ENCODE data around the gene WHRN.

WHRN gene

GRCh38 chr9:114399381-114399780 is 105.9 kb downstream of the WHRN start:
- Histone ChIP-seq H2AFZ (ENCODE audit: insufficient read depth, low read length, poor library complexity) (no peak overlapping the region), H3K36me3 (ENCODE audit: control insufficient read depth in 1 of 2, insufficient read depth in 2 of 2, low read length in 2 of 2) (peaks cover 3 to 7% of the 10 kb centered on the region in 2 experiments), H3K9ac (ENCODE audit: low read length) (no peak overlapping the region), H2AK5ac (ENCODE audit: low read length) (no peak overlapping the region), H3K4me2 (ENCODE audit: low read length) (no peak overlapping the region), H2BK5ac (ENCODE audit: low read depth, low read length, poor library complexity) (no peak overlapping the region), H3K27ac (ENCODE audit: low read depth, low read length) (no peak overlapping the region), H3K4me3 (ENCODE audit: low read depth, low read length) (no peak overlapping the region), H2BK120ac (ENCODE audit: insufficient read depth, low read length, poor library complexity) (no peak overlapping the region), H3K79me2 (ENCODE audit: control insufficient read depth, insufficient read depth, low read length, poor library complexity) (peaks cover 2% of the 10 kb centered on the region), H3K18ac (ENCODE audit: low read length) (no peak overlapping the region), H4K12ac (ENCODE audit: low read depth, low read length) (no peak overlapping the region), H4K8ac (ENCODE audit: low read depth, low read length) (no peak overlapping the region), H2BK12ac (ENCODE audit: low read length) (no peak overlapping the region), H3K14ac (ENCODE audit: low read length) (no peak overlapping the region), H3K4ac (ENCODE audit: low read depth, low read length) (no peak overlapping the region), H3K4me1 (ENCODE audit: control insufficient read depth in 1 of 2, insufficient read depth in 2 of 2, low read length in 2 of 2) (peaks cover 24 to 25% of the 10 kb centered on the region in 2 experiments), H3K9me3 (ENCODE audit: insufficient read depth, low read depth, low read length) (no peaks in the 10 kb centered on the region), H4K91ac (ENCODE audit: low read depth, low read length) (no peak overlapping the region), H3K27me3 (ENCODE audit: insufficient read depth, low read length) (no peaks in the 10 kb centered on the region), H3K79me1 (ENCODE audit: low read length) (peaks cover 10% of the 10 kb centered on the region), H3K23ac (ENCODE audit: low read length) (no peak overlapping the region)
- DNase-seq = peak in 1 of 2 donors; percentile 22
- no CpG with 5 or more reads among the region's 4 CpGs for WGBS (ENCODE audit: extremely low coverage, insufficient coverage, insufficient read length)

- Histone ChIP-seq H3K36me3 (ENCODE audit: control insufficient read depth in 1 of 2, insufficient read depth in 2 of 2, low read length in 2 of 2) (peaks cover 3 to 6% of the 10 kb centered on the region in 2 experiments), H4K91ac (ENCODE audit: low read depth, low read length) (peak overlapping the region; percentile 80), H2BK120ac (ENCODE audit: insufficient read depth, low read length, poor library complexity) (peak overlapping the region; percentile 44), H3K79me2 (ENCODE audit: control insufficient read depth, insufficient read depth, low read length, poor library complexity) (peaks cover 2% of the 10 kb centered on the region), H3K18ac (ENCODE audit: low read length) (peak overlapping the region; percentile 88), H3K27ac (ENCODE audit: low read depth, low read length) (peak overlapping the region; percentile 7), H4K12ac (ENCODE audit: low read depth, low read length) (peak overlapping the region; percentile 45), H2AFZ (ENCODE audit: insufficient read depth, low read length, poor library complexity) (peak overlapping the region; percentile 32), H3K4me1 (ENCODE audit: control insufficient read depth in 1 of 2, insufficient read depth in 2 of 2, low read length in 2 of 2) (peaks cover 24 to 25% of the 10 kb centered on the region in 2 experiments), H2BK12ac (ENCODE audit: low read length) (peak overlapping the region; percentile 10), H2BK5ac (ENCODE audit: low read depth, low read length, poor library complexity) (peak overlapping the region; percentile 14), H4K8ac (ENCODE audit: low read depth, low read length) (peak overlapping the region; percentile 70), H3K4ac (ENCODE audit: low read depth, low read length) (peak overlapping the region; percentile 22), H3K9me3 (ENCODE audit: insufficient read depth, low read depth, low read length) (no peaks in the 10 kb centered on the region), H3K4me3 (ENCODE audit: low read depth, low read length) (peak overlapping the region; percentile 89), H2AK5ac (ENCODE audit: low read length) (no peak overlapping the region), H3K79me1 (ENCODE audit: low read length) (peaks cover 10% of the 10 kb centered on the region), H3K9ac (ENCODE audit: low read length) (no peak overlapping the region), H3K23ac (ENCODE audit: low read length) (no peak overlapping the region), H3K4me2 (ENCODE audit: low read length) (peak overlapping the region; percentile 83), H3K27me3 (ENCODE audit: insufficient read depth, low read length) (no peaks in the 10 kb centered on the region), H3K14ac (ENCODE audit: low read length) (peak overlapping the region; percentile 63)
- WGBS (ENCODE audit: extremely low coverage, insufficient coverage, insufficient read length) = no CpG with 5 or more reads among the region's 66 CpGs
- peak; percentile 95 to 98 for DNase-seq
Observed at GRCh38 chr9:114397848-114398605, 107.2 kb downstream of the WHRN start.

- H2AK5ac ChIP-seq (ENCODE audit: low read length) = no peak overlapping the region
Observed at GRCh38 chr9:114397219-114397847, 107.9 kb downstream of the WHRN start.

GRCh38 chr9:114396558-114397218 is 108.6 kb downstream of the WHRN start:
- Histone ChIP-seq H3K4me2 (ENCODE audit: low read length) (no peak overlapping the region), H3K27me3 (ENCODE audit: insufficient read depth, low read length) (no peaks in the 10 kb centered on the region), H2BK12ac (ENCODE audit: low read length) (no peak overlapping the region), H3K14ac (ENCODE audit: low read length) (no peak overlapping the region), H3K79me2 (ENCODE audit: control insufficient read depth, insufficient read depth, low read length, poor library complexity) (peaks cover 2% of the 10 kb centered on the region), H2BK120ac (ENCODE audit: insufficient read depth, low read length, poor library complexity) (no peak overlapping the region), H3K9ac (ENCODE audit: low read length) (no peak overlapping the region), H2BK5ac (ENCODE audit: low read depth, low read length, poor library complexity) (no peak overlapping the region), H4K8ac (ENCODE audit: low read depth, low read length) (no peak overlapping the region), H3K9me3 (ENCODE audit: insufficient read depth, low read depth, low read length) (no peaks in the 10 kb centered on the region), H4K12ac (ENCODE audit: low read depth, low read length) (no peak overlapping the region), H4K91ac (ENCODE audit: low read depth, low read length) (no peak overlapping the region), H3K18ac (ENCODE audit: low read length) (no peak overlapping the region), H3K79me1 (ENCODE audit: low read length) (peaks cover 10% of the 10 kb centered on the region), H3K36me3 (ENCODE audit: control insufficient read depth in 1 of 2, insufficient read depth in 2 of 2, low read length in 2 of 2) (no peaks in the 10 kb centered on the region), H3K4me3 (ENCODE audit: low read depth, low read length) (no peak overlapping the region), H2AFZ (ENCODE audit: insufficient read depth, low read length, poor library complexity) (no peak overlapping the region), H3K4ac (ENCODE audit: low read depth, low read length) (no peak overlapping the region), H3K23ac (ENCODE audit: low read length) (no peak overlapping the region), H3K4me1 (ENCODE audit: control insufficient read depth in 1 of 2, insufficient read depth in 2 of 2, low read length in 2 of 2) (peaks cover 24 to 25% of the 10 kb centered on the region in 2 experiments), H2AK5ac (ENCODE audit: low read length) (no peak overlapping the region), H3K27ac (ENCODE audit: low read depth, low read length) (no peak overlapping the region)
- DNase-seq = no peak
- WGBS (ENCODE audit: extremely low coverage, insufficient coverage, insufficient read length) = no CpG with 5 or more reads among the region's 16 CpGs

More at GRCh38 chr9:114397219-114397847, 107.9 kb downstream of the WHRN start:
- peak overlapping the region; percentile 59 for H3K18ac ChIP-seq (ENCODE audit: low read length)
- no peaks in the 10 kb centered on the region for H3K36me3 ChIP-seq (ENCODE audit: control insufficient read depth in 1 of 2, insufficient read depth in 2 of 2, low read length in 2 of 2)
- peaks cover 2% of the 10 kb centered on the region for H3K79me2 ChIP-seq (ENCODE audit: control insufficient read depth, insufficient read depth, low read length, poor library complexity)
- peak overlapping the region; percentile 53 for H3K4me3 ChIP-seq (ENCODE audit: low read depth, low read length)
- no CpG with 5 or more reads among the region's 14 CpGs for WGBS (ENCODE audit: extremely low coverage, insufficient coverage, insufficient read length)
- H4K8ac ChIP-seq (ENCODE audit: low read depth, low read length) = no peak overlapping the region
- no peak overlapping the region for H3K23ac ChIP-seq (ENCODE audit: low read length)
- H2BK12ac ChIP-seq (ENCODE audit: low read length) = no peak overlapping the region
- peaks cover 24 to 25% of the 10 kb centered on the region in 2 experiments for H3K4me1 ChIP-seq (ENCODE audit: control insufficient read depth in 1 of 2, insufficient read depth in 2 of 2, low read length in 2 of 2)
- no peaks in the 10 kb centered on the region for H3K9me3 ChIP-seq (ENCODE audit: insufficient read depth, low read depth, low read length)
- peak overlapping the region; percentile 55 for H3K14ac ChIP-seq (ENCODE audit: low read length)
- H4K91ac ChIP-seq (ENCODE audit: low read depth, low read length) = peak overlapping the region; percentile 60
- H3K27ac ChIP-seq (ENCODE audit: low read depth, low read length) = no peak overlapping the region
- no peak overlapping the region for H2BK120ac ChIP-seq (ENCODE audit: insufficient read depth, low read length, poor library complexity)
- peaks cover 10% of the 10 kb centered on the region for H3K79me1 ChIP-seq (ENCODE audit: low read length)
- no peak overlapping the region for H4K12ac ChIP-seq (ENCODE audit: low read depth, low read length)
- peak overlapping the region; percentile 83 for H3K4me2 ChIP-seq (ENCODE audit: low read length)
- H2AFZ ChIP-seq (ENCODE audit: insufficient read depth, low read length, poor library complexity) = peak overlapping the region; percentile 20
- no peaks in the 10 kb centered on the region for H3K27me3 ChIP-seq (ENCODE audit: insufficient read depth, low read length)
- no peak overlapping the region for H3K9ac ChIP-seq (ENCODE audit: low read length)
- peak overlapping the region; percentile 16 for H3K4ac ChIP-seq (ENCODE audit: low read depth, low read length)
- no peak overlapping the region for H2BK5ac ChIP-seq (ENCODE audit: low read depth, low read length, poor library complexity)
- DNase-seq = no peak

Data from trophoblast cell (in vitro differentiated cells and primary cell).